ENCODE results near the gene CAPZA1. TPM values are rescaled to one million over a fixed set of nuclear protein-coding genes. Genes with fewer than 3 reads are reported as not detected.

Gene CAPZA1
- total RNA-seq, 1 experiment from 2014 or later: 108 TPM

DNA sequence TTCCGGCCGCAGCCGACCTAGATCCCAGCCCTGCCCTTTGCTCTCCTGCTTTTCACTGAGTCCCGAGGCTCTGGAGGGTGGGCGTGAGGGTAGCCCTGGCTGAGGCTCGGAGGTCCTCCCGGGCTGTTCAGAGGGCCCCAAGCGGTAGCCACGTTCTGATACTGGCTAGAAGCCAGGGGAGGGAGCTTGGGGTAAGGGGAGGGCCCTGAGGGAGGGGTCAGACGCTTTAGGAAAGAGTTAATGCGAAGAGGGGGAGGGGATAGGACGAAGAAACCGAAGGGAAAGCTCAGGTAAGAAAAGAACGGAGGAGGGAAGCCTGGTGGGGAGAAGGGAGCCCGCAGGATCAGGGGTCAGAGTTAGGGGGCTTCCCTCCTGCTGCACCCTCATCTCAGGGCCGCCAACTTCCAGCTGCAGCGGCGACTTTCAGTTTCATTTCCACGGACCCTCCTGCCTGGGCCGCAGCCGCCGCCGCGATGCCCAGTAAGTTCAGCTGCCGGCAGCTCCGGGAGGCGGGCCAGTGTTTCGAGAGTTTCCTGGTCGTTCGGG is 54.9 kb downstream of the CAPZA1 start, which contains the start of gene MOV10:
TSS of gene MOV10 (plus strand) at position 220 of the 546 bp plus-strand sequence. CDS start at position 474, 254 bp downstream.
- Histone ChIP-seq H2BK120ac (ENCODE audit: low read depth, low read length, poor library complexity, severe bottlenecking) (no peak within 1 kb of the TSS), H2BK20ac (ENCODE audit: low read depth, low read length, poor library complexity, severe bottlenecking) (no peak within 1 kb of the TSS), H4K5ac (ENCODE audit: insufficient read length, low read depth, low read length) (no peak within 1 kb of the TSS), H3K9me3 (ENCODE audit: control insufficient read depth, low read depth, low read length) (no peaks in the 10 kb centered on the region), H3K14ac (ENCODE audit: insufficient read depth, low read length) (peak within 1 kb of the TSS; percentile 95), H3K79me1 (ENCODE audit: insufficient read depth, low read depth, low read length, poor library complexity, severe bottlenecking) (no peaks in the 10 kb centered on the region), H3K27me3 (ENCODE audit: insufficient read depth, low read length) (peaks cover 6% of the 10 kb centered on the region; the same call in 1 of the 2 replicates), H3K56ac (ENCODE audit: insufficient read length, low read depth, low read length) (no peak within 1 kb of the TSS), H3T11ph (ENCODE audit: low read length) (no peak within 1 kb of the TSS), H3K18ac (ENCODE audit: insufficient read length, low read depth, low read length) (peak within 1 kb of the TSS; percentile 79), H2BK15ac (ENCODE audit: low read depth, low read length) (no peak within 1 kb of the TSS), H4K8ac (replicated peaks; ENCODE audit: insufficient read length, low read depth, low read length) (no peak within 1 kb of the TSS), H3K4me1 (ENCODE audit: insufficient read depth, low read length) (peaks cover 6% of the 10 kb centered on the region), H3K9ac (ENCODE audit: extremely low read depth, insufficient read length, low read length) (peak within 1 kb of the TSS; percentile 79), H3K4me2 (ENCODE audit: insufficient read depth, insufficient read length, low read length) (peak within 1 kb of the TSS; percentile 86), H3K4ac (ENCODE audit: low read depth, low read length) (no peak within 1 kb of the TSS; the same call in 1 of the 2 replicates), H2BK12ac (ENCODE audit: insufficient read length, low read depth, low read length) (no peak within 1 kb of the TSS), H4K20me1 (ENCODE audit: control insufficient read depth, insufficient read depth, insufficient read length) (no peaks in the 10 kb centered on the region), H4K91ac (ENCODE audit: insufficient read length, low read depth, low read length) (no peak within 1 kb of the TSS), H3K23ac (ENCODE audit: insufficient read length, low read depth, low read length) (no peak within 1 kb of the TSS), H3K79me2 (ENCODE audit: insufficient read depth, low read length) (peaks cover 5% of the 10 kb centered on the region; the same call in 1 of the 2 replicates), H3K27ac (ENCODE audit: insufficient read length, low read depth, low read length) (peak within 1 kb of the TSS; percentile 34), H2AFZ (ENCODE audit: low read length) (no peak within 1 kb of the TSS), H2AK5ac (ENCODE audit: insufficient read length, low read length) (no peak within 1 kb of the TSS), H3K23me2 (ENCODE audit: insufficient read length, low read depth, low read length, poor library complexity, severe bottlenecking) (peaks cover 14% of the 10 kb centered on the region), H2BK5ac (ENCODE audit: insufficient read length, low read length) (no peak within 1 kb of the TSS)
- Mint-ChIP-seq H3K27me3 (ENCODE audit: low read depth) (peaks cover 12% of the 10 kb centered on the region), H3K4me1 (peaks cover 49 to 55% of the 10 kb centered on the region in 2 experiments), H3K27ac (peak within 1 kb of the TSS; percentile 94 to 96 (median 96)), H3K9me3 (no peaks in the 10 kb centered on the region), H3K36me3 (ENCODE audit: insufficient read depth in 1 of 3, low read depth in 3 of 3) (peaks cover 11 to 28% (median 21%) of the 10 kb centered on the region in 3 experiments; a peak in 5 of 7 replicates), H3K4me3 (peak within 1 kb of the TSS; percentile 90 to 95)
- peak; percentile 77 for DNase-seq
- TF ChIP-seq, protein P1, sequence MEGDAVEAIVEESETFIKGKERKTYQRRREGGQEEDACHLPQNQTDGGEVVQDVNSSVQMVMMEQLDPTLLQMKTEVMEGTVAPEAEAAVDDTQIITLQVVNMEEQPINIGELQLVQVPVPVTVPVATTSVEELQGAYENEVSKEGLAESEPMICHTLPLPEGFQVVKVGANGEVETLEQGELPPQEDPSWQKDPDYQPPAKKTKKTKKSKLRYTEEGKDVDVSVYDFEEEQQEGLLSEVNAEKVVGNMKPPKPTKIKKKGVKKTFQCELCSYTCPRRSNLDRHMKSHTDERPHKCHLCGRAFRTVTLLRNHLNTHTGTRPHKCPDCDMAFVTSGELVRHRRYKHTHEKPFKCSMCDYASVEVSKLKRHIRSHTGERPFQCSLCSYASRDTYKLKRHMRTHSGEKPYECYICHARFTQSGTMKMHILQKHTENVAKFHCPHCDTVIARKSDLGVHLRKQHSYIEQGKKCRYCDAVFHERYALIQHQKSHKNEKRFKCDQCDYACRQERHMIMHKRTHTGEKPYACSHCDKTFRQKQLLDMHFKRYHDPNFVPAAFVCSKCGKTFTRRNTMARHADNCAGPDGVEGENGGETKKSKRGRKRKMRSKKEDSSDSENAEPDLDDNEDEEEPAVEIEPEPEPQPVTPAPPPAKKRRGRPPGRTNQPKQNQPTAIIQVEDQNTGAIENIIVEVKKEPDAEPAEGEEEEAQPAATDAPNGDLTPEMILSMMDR (conservative IDR thresholded peaks at IDR 0.05): no peak
- no CpG with 5 or more reads among the region's 30 CpGs for WGBS (ENCODE audit: extremely low coverage, insufficient read length, low lambda C conversion rate)

Measured in H9 (cell line).